Measurements from ENCODE around the gene DHCR7.
A peak's percentile ranks its signal among the peaks of the same experiment; 100 is the strongest.

DHCR7 gene

DNA sequence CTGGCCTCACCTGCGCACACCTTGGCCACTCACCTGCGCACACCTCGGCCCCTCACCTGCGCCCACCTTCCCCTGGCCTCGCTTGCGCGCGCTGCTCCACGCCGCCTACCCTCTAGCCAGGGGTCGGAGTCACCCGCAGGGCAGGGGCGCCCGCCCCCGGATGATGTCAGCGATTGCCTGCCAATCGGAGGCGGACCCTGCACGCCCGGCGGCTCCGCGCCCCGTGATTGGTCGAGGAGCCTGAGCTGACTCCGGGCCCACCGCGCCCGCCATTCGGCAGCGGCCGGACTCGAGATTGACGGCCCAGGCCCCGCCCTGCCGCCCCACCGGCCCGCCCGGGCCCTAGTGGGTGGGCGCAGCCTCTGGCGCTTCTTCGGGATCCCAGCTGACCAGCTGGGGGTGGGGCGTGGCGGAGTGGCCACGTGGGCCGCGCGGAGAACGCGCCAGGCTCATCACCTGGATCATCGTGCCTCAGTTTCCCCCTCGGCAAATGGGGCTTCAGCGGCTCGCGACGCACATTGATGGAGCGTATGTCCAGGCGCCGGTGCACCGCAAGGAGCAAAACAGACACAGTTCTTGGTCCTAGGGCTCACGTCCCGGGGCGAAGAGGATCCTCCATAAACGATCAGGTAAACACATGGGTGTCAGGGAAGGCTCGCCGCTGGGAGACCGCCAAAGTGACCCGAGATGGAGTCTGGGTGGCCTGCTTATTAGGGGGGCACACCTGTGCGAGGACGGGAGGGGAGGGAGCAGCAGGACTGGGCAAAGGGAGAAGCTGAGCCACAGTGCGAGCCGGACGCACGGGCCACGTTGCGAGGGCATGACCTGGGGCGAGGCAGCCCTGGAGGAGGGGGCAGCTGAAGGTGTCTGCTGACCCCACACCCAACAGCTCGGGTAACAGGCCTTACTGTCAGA lies at the start of gene DHCR7:
Gene DHCR7, minus strand, starts transcription at position 137 of the 915 bp plus-strand sequence. CDS start 3,441 bp downstream, outside the sequence.
- DNase-seq = peak; percentile 46

DNA sequence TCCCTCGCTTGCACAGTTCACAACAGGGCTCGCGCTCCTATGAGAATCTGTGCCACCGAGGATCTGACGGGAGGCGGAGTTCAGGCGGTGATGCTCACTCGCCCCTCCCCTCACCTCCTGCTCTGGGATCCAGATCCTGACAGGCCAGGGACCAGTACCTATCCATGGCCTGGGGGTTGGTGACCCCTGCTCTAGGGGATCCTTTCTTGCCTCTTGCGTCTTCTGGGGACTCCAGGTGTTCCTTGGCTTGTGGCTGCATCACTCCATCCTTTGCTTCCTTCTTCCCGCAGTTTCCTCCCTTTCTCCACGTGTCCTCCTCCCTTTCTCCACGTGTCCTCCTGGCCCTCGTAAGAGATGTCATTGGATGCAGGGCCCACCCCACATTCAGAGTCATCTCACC lies 48.2 kb upstream of the DHCR7 start:
- DNase-seq = no peak

DNA sequence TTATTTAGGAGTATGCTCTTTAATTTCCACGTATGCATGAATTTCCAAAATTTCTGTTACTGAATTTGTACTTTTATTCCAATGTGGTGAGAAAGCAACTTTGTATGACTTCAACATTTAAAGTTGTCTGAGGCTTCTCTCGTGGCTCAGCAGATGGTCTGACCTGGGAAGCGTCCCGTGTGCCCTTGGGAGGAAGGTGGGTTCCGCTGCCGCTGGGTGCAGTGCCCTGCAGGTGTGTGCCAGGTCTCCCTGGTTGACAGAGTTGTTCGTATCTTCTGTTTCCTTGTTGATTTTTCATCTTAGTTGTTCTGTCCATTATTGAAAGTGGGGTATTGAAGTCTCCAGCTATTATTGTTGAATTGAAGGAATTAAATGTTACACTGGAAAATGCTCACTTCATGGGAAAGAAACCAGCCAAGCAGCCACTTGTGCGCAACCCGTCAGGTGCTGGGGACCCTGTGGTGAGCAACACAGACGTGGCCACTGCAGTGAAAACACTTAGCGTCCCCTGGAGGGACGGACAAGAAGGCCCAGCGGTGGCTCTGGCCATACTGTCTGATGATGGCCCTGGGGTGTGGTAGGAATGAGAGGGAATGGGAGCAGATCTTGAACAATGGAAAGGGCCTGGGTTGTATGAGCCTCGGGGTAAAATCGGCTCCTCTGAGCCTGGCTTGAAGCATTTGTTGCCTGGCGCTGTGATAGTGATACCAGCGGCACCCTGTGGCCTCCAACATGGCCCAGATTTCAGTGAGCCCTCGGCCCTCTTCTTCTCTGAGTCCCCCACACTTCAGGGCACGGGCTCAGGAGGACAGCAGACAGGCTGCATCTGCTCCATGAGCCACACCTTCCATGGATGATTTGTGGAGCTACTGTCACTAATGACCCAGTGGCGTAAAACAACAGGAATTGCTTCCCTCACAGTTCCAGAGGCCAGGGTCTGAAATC lies 47.4 kb upstream of the DHCR7 start:
- DNase-seq = no peak

DNA sequence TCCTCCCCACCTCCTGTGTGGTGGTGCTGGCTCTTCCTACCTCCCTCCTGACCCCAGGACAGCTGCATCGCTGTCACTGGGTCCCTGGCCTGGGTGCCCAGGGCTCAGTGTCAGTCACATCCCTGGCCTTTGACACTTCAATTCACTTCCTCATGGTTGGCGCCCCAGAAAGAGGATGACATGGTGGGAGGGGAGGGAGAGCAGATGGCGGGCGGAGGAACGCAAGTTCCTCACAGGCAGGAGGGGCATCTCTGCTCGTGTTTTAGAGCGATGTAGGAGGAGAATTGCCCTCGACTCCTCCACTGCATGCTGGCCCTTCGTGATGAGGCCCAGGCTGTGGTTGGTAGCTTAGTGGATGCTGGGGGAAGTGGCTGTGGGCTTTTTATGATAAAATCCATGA lies 43.7 kb upstream of the DHCR7 start:
- DNase-seq = no peak

DNA sequence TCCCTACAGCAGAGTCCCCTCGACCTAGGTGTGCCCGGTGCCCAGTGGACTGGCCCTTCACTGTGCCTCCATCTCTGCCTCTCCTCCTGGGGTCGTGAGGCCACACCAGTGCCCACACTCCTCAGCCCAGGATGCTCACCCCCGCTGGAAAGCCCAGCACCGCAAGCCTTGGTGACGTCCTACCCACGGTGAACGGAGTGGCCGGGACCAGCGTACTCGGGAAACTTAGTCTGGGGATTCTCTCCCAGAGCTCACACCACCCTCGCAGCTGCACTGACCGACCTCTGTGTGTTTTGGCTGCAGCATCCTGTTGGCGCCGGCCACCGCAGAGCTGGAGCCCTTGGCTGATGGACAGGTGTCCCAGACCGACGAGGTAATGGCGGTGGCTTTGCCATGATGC lies 43.3 kb upstream of the DHCR7 start:
- DNase-seq = no peak

DNA sequence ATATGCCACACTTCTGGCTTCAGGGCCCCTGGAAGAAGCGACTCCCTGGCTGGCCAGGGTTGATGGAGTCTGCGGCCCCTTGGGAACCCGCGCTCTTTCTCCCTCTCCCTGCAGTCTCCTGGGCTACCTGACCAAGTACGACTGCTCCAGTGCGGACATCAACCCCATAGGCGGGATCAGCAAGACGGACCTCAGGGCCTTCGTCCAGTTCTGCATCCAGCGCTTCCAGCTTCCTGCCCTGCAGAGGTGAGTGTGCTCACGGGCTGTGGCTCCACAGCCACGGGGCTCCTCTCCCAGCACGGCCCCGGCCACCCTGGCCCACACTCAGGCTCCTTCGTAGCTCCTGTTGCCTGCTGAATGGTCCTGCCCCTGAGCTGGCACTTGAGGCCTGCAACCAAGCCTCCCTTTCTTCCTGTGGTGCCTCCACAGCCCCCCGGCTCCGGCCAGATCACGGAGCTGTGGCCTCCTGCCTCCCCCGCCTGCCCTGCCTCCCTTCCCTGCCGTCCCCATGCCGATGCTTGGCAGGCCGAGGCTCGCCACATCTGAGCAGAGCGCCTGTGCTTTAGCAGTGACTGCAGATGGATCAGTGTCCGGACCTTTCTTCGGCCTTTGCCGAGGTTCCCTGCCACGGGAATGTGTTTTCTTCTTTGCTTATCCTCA lies 42.7 kb upstream of the DHCR7 start:
- no peak for DNase-seq

- DNase-seq = no peak
These were observed 42.0 kb upstream of the DHCR7 start for GRCh38 chr11:71490044-71490730.

DNA sequence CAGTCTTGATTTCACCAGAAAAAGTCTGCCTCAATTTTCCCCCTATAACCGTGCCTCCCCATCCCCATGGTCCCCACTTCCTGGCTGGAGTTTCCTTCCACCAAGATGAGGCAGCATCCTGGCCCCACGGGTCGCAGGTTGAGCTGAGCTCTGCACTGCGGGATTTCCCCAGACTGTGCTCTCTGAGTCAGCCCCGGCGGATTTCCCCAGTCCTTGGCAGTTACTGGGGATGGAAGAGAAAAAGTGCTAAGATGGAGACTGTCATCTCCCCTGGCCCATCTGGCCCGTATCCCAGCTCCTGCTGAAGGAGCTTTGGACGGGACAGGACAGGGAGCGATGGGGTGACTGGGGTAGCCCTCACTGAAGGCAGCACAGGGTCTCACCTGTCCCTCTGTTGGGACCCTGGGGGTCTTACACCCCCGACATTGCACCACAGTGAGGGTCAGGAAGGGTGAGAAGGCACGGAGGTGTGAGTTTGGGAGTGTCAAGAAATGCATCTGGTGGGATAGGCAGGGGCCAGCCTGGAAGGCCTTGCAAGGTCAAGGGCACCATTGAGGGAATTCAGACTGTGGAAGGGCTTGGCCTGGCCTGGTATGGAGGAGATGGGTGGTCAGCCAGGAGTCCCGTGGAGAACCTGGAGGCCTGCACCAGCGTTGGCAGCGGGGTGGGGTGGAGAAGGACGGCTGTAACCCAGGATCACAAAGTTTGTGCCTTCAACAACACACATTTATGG lies 41.3 kb upstream of the DHCR7 start:
- no peak for DNase-seq

GRCh38 chr11:71488681-71489270 lies 40.6 kb upstream of the DHCR7 start:
- no peak for DNase-seq

GRCh38 chr11:71486320-71486719 lies 38.1 kb upstream of the DHCR7 start:
- DNase-seq = no peak

DNA sequence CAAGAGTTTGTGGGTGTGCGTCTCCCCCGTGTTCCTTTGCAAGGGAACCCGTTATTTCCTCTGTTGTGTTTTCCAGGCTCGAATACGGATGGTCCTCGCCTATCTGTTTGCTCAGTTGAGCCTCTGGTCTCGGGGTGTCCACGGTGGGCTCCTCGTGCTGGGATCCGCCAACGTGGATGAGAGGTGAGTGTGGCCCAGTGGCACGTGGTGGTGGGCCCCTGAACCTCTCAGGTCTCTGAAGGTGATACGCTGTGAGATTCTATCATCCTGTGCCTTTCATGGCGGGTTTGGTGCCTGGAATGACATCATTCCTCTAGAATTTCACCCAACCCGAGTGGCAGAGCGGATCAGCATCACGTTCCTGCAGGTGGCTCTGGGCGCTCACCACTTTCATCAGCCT lies 37.3 kb upstream of the DHCR7 start:
- no peak for DNase-seq

DNA sequence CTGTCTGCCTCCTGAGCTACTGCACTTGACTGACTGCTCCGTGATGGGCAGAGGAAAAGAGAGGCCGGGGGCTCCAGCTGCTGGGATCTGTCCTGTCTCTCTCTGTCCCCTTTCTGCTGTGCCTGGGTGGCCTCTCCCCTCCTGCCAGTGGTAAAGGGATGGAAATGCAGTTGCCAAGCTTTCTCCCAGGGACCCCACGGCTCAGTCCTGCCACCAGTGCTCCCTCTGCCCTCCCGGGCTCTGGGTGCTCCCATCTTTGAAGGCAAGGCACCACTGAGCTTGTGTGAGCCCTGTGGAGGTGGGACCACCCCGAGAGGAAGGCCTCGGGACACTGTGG lies 36.8 kb upstream of the DHCR7 start:
- no peak for DNase-seq

- no peak for DNase-seq
These were observed 36.3 kb upstream of the DHCR7 start for GRCh38 chr11:71484248-71485062.

GRCh38 chr11:71483692-71484091 lies 35.5 kb upstream of the DHCR7 start:
- DNase-seq = no peak

- DNase-seq = no peak
These were observed 34.7 kb upstream of the DHCR7 start for GRCh38 chr11:71482746-71483364.

GRCh38 chr11:71482216-71482615 lies 34.0 kb upstream of the DHCR7 start:
- no peak for DNase-seq

DNA sequence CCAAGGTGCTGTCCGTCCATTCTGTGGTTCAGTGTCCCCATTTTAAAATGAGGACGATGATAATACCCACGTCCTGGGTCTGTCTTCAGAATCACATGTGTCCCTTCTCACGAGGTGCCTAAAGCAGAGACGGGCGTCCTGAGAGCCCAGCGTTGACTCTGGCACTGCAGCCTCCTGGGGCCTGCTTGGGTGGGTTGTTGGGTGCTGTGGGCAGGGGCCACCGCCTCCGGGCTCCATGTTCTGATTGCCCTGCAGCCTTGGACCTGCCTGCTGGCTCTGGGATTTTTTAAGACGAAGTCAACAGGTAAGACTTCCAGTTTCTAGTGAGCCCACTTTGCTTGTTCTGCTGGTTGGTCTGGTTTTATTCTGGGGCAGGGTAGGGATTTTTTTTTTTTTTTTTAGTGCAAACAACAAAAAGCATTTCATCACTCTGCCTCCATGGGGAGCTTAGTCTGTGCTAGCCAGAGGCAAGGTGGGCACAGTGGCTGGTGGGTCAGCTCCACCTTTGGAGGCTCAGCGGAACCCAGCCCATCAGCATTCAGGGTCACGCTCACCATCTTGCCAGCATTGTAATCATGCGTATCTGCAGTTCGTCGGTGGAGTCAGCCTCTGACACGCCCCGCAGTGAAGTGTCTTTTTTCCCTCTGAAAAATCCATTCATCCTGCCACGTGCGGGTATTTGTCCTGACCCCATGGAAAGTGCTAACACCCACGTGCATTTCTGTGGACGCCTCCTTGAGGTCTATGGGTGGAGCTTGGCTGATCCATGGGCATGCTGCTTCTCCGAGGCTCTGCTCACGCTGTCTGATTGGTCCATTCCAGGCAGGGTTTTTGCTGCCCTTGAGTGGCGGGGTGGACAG lies 33.1 kb upstream of the DHCR7 start:
- DNase-seq = no peak

DNA sequence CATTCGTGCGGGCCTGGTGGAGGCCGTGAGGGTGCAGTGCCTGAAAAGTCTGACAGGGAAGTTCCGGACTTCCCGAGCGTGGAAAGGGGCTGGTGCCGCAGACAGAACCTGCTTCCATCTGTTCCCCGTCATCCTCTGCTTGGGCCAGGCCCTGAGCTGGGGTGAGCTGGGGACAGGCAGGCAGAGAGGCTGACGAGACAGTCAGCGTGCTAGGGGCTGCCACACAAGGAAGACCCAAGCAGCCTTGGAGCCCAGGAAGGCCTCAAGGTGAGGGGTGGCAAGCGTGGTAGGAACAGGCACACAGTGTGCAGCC lies 30.3 kb upstream of the DHCR7 start:
- no peak for DNase-seq
